Natural killer cell (primary cell): ENCODE results near the gene GSAP. TPM values are rescaled to one million over a fixed set of nuclear protein-coding genes. Genes with fewer than 3 reads are reported as not detected.

Experiments
- ATAC-seq, 3 donors: fragments of 150-1000 bp in 2 of 3; fragments of 200-7000 bp in 1 of 3; cut with Tn5 transposase; 1 replicate in 1 of 3; 2 replicates in 2 of 3; pipeline ENCODE4 v1.10.0; 2021; ENCODE audit warnings: mild to moderate bottlenecking in 2 of 3, moderate library complexity in 2 of 3
- DNase-seq, 2 donors: peaks; one replicate each; pipeline versions ENCODE4 v3.0.0 to v3.0.0-alpha.2; 2013 to 2021; ENCODE audit warnings: mixed read lengths in 1 of 2
- H3K27ac ChIP-seq: one replicate; pipeline ENCODE4 v1.5.1; 2013; ENCODE audit warnings: mild to moderate bottlenecking, low read length
- H3K27me3 ChIP-seq: one replicate; pipeline ENCODE4 v1.6.1; 2013; ENCODE audit warnings: low read length; ENCODE audit not compliant: control insufficient read depth, insufficient read depth
- H3K36me3 ChIP-seq: one replicate; pipeline ENCODE4 v1.6.1; 2013; ENCODE audit warnings: low read length; ENCODE audit not compliant: control insufficient read depth, insufficient read depth
- H3K4me1 ChIP-seq: one replicate; pipeline ENCODE4 v1.6.1; 2013; ENCODE audit warnings: low read length; ENCODE audit not compliant: control insufficient read depth, insufficient read depth
- H3K4me3 ChIP-seq: one replicate; pipeline ENCODE4 v1.5.1; 2013; ENCODE audit warnings: low read length
- H3K9me3 ChIP-seq: one replicate; pipeline ENCODE4 v1.6.1; 2013; ENCODE audit warnings: low read length; ENCODE audit not compliant: control insufficient read depth, insufficient read depth
- H3K27ac Mint-ChIP-seq, 2 donors: one replicate each; pipeline ENCODE4 v1.8.0; 2022; ENCODE audit warnings: mild to moderate bottlenecking in 2 of 2, mixed read lengths in 2 of 2, moderate library complexity in 1 of 2
- H3K27me3 Mint-ChIP-seq, 2 donors: one replicate each; pipeline ENCODE4 v1.8.0; 2022; ENCODE audit warnings: low read depth in 2 of 2, mixed read lengths in 2 of 2
- H3K36me3 Mint-ChIP-seq: one replicate; pipeline ENCODE4 v1.8.0; 2022; ENCODE audit warnings: mixed read lengths
- H3K4me1 Mint-ChIP-seq, 2 donors: one replicate each; pipeline ENCODE4 v1.8.0; 2022; ENCODE audit warnings: mixed read lengths in 2 of 2
- H3K4me3 Mint-ChIP-seq: one replicate; pipeline ENCODE4 v1.8.0; 2022; ENCODE audit warnings: mild to moderate bottlenecking, moderate library complexity, mixed read lengths
- H3K9me3 Mint-ChIP-seq, 2 donors: one replicate each; pipeline ENCODE4 v1.8.0; 2022; ENCODE audit warnings: mixed read lengths in 2 of 2
- WGBS: methylation state at CpG from one replicate; pipeline ENCODE4 v1.1.7; 2013; ENCODE audit warnings: missing lambda C conversion rate; ENCODE audit not compliant: insufficient coverage; 5-methylcytosine and 5-hydroxymethylcytosine counted together
- intact Hi-C: fragments of 100-400 bp; cut with micrococcal nuclease; formaldehyde crosslinking; loops from one replicate; pipeline ENCODE4 v1.14.2; 2022
- total RNA-seq, 4 donors: library from RNA; stranded (reverse); fragments of 120-200 nt in 1 of 4; gene quantifications; one replicate each; pipeline versions ENCODE4 v1.2.3 to v1.2.4, GENCODE V29; 2013 to 2022
- TF ChIP-seq, protein P1 (sequence below): fragments of 200-600 bp; IDR thresholded peaks from one replicate; pipeline ENCODE4 v1.8.0; 2022; ENCODE audit warnings: antibody characterized with exemption

The GSAP gene
- total RNA-seq, 3 donors from 2014 or later (not counting 1 experiment from before 2014, with no cell fraction given) = 202 to 302 (median 301) TPM

- peaks cover 15% of the 10 kb centered on the region in 2 donors for H3K4me1 Mint-ChIP-seq
- Histone ChIP-seq H3K27me3 (no peaks in the 10 kb centered on the region), H3K9me3 (no peaks in the 10 kb centered on the region), H3K36me3 (no peaks in the 10 kb centered on the region), H3K4me3 (no peak overlapping the region), H3K27ac (no peak overlapping the region), H3K4me1 (no peaks in the 10 kb centered on the region)
- no peaks in the 10 kb centered on the region for H3K9me3 Mint-ChIP-seq
- no peak overlapping the region for H3K4me3 Mint-ChIP-seq
- intact Hi-C loops = no loop called here
- H3K36me3 Mint-ChIP-seq = no peaks in the 10 kb centered on the region
- TF ChIP-seq, protein P1, sequence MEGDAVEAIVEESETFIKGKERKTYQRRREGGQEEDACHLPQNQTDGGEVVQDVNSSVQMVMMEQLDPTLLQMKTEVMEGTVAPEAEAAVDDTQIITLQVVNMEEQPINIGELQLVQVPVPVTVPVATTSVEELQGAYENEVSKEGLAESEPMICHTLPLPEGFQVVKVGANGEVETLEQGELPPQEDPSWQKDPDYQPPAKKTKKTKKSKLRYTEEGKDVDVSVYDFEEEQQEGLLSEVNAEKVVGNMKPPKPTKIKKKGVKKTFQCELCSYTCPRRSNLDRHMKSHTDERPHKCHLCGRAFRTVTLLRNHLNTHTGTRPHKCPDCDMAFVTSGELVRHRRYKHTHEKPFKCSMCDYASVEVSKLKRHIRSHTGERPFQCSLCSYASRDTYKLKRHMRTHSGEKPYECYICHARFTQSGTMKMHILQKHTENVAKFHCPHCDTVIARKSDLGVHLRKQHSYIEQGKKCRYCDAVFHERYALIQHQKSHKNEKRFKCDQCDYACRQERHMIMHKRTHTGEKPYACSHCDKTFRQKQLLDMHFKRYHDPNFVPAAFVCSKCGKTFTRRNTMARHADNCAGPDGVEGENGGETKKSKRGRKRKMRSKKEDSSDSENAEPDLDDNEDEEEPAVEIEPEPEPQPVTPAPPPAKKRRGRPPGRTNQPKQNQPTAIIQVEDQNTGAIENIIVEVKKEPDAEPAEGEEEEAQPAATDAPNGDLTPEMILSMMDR = no peak
- no CpG with 5 or more reads among the region's 3 CpGs for WGBS
- ATAC-seq = no peak
- no peak for DNase-seq
- H3K27ac Mint-ChIP-seq = no peak overlapping the region
- H3K27me3 Mint-ChIP-seq = no peaks in the 10 kb centered on the region
These were observed 42.6 kb upstream of the GSAP start for GRCh38 chr7:77458786-77459185.

DNA sequence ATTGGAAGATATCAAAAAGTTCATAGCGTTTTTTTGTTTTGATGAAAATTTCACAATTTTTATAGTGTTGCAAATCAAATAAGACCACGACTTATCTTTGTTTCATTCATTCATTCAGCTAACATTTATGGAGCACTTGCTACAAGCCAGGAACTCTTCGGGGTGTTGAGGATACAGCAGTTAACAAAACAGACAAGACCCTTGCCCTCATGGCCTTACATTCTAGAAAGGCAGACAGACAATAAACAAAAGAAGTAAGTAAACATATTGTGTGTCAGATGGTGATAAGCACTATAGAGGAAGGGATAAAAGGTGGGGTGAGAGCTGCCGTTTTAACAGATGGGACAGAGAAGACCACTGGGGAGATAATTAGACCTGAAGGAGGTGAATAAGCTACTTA, 41.6 kb upstream of the GSAP start:
- TF ChIP-seq, protein P1 = no peak
- peaks cover 20 to 21% of the 10 kb centered on the region in 2 donors for H3K4me1 Mint-ChIP-seq
- peaks cover 0 to 3% of the 10 kb centered on the region in 2 donors for H3K27me3 Mint-ChIP-seq
- no peak overlapping the region for H3K4me3 Mint-ChIP-seq
- no peaks in the 10 kb centered on the region for H3K4me1 ChIP-seq
- no peaks in the 10 kb centered on the region for H3K36me3 ChIP-seq
- ATAC-seq = no peak
- H3K4me3 ChIP-seq = no peak overlapping the region
- H3K27ac Mint-ChIP-seq = no peak overlapping the region
- no peak overlapping the region for H3K27ac ChIP-seq
- intact Hi-C loops = no loop called here
- no peaks in the 10 kb centered on the region for H3K9me3 Mint-ChIP-seq
- no peaks in the 10 kb centered on the region for H3K27me3 ChIP-seq
- H3K36me3 Mint-ChIP-seq = no peaks in the 10 kb centered on the region
- WGBS = 90% methylated on average over 4 of the region's 4 CpGs
- DNase-seq = no peak
- H3K9me3 ChIP-seq = no peaks in the 10 kb centered on the region

DNA sequence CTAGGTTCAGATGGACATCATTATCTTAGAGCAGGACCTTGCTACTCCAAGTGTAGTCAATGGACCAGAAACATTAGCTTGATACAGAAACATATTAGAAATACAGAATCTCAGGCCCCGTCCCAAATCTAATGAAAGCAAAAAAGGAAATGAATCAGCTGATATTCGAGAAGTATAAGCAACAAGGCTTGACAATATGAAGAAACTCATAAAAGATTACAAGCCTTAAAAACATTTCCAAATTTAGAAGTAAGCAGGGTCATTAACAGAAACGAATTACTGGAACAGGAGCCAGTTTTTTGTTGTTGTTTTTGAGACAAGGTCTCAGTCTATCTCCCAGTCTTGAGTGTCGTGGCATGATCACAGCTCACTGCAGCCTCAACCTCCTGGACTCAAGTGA, 40.5 kb upstream of the GSAP start:
- intact Hi-C loops = no loop called here
- Histone ChIP-seq H3K36me3 (no peaks in the 10 kb centered on the region), H3K27ac (no peak overlapping the region), H3K9me3 (no peaks in the 10 kb centered on the region), H3K27me3 (no peaks in the 10 kb centered on the region), H3K4me3 (no peak overlapping the region), H3K4me1 (no peaks in the 10 kb centered on the region)
- no peak overlapping the region for H3K4me3 Mint-ChIP-seq
- TF ChIP-seq, protein P1 = no peak
- 42% methylated on average over 4 of the region's 4 CpGs for WGBS
- DNase-seq (no peak), ATAC-seq (no peak)
- H3K4me1 Mint-ChIP-seq = peaks cover 18 to 20% of the 10 kb centered on the region in 2 donors
- no peaks in the 10 kb centered on the region for H3K9me3 Mint-ChIP-seq
- peaks cover 0 to 3% of the 10 kb centered on the region in 2 donors for H3K27me3 Mint-ChIP-seq
- no peak overlapping the region for H3K27ac Mint-ChIP-seq
- no peaks in the 10 kb centered on the region for H3K36me3 Mint-ChIP-seq

- H3K27me3 ChIP-seq = no peaks in the 10 kb centered on the region
- intact Hi-C loops = no loop called here
- H3K4me1 Mint-ChIP-seq = peaks cover 12 to 19% of the 10 kb centered on the region in 2 donors
- no peaks in the 10 kb centered on the region for H3K36me3 Mint-ChIP-seq
- no peaks in the 10 kb centered on the region for H3K36me3 ChIP-seq
- TF ChIP-seq, protein P1 = no peak
- H3K27ac Mint-ChIP-seq = no peak overlapping the region
- no peak overlapping the region for H3K4me3 ChIP-seq
- H3K4me1 ChIP-seq = no peaks in the 10 kb centered on the region
- peaks cover 0 to 3% of the 10 kb centered on the region in 2 donors for H3K27me3 Mint-ChIP-seq
- no peaks in the 10 kb centered on the region for H3K9me3 ChIP-seq
- DNase-seq (no peak), ATAC-seq (no peak)
- WGBS = 95% methylated on average over 3 of the region's 3 CpGs
- no peak overlapping the region for H3K27ac ChIP-seq
- H3K9me3 Mint-ChIP-seq = no peaks in the 10 kb centered on the region
- no peak overlapping the region for H3K4me3 Mint-ChIP-seq
These were observed 39.2 kb upstream of the GSAP start for GRCh38 chr7:77455321-77455720.
